KMS-11 (cell line): Measurements from ENCODE around the gene FGF21.

Experiments used
- H2AFZ ChIP-seq: fragments of 200-600 bp; sonication (generic); 2 replicates; pipeline ENCODE4 v1.6.1; 2016; ENCODE audit warnings: antibody characterized with exemption, mixed run types, low read depth
- H3K27ac ChIP-seq: fragments of 200-600 bp; sonication (generic); 2 replicates; pipeline ENCODE4 v1.6.1; 2016; ENCODE audit warnings: mild to moderate bottlenecking, mixed run types
- H3K27me3 ChIP-seq: fragments of 200-600 bp; sonication (generic); 2 replicates; pipeline ENCODE4 v1.6.1; 2017; ENCODE audit warnings: mild to moderate bottlenecking, low read depth, mixed run types, moderate library complexity; ENCODE audit not compliant: insufficient read depth
- H3K36me3 ChIP-seq: fragments of 200-600 bp; sonication (generic); 2 replicates; pipeline ENCODE4 v1.6.1; 2017; ENCODE audit warnings: mild to moderate bottlenecking, mixed run types; ENCODE audit not compliant: insufficient read depth
- H3K4me1 ChIP-seq: fragments of 200-600 bp; sonication (generic); 2 replicates; pipeline ENCODE4 v1.6.1; 2016; ENCODE audit warnings: mild to moderate bottlenecking, low read depth, mixed run types; ENCODE audit not compliant: poor library complexity, severe bottlenecking
- H3K4me2 ChIP-seq: fragments of 200-600 bp; sonication (generic); 2 replicates; pipeline ENCODE4 v1.7.0; 2016; ENCODE audit warnings: mild to moderate bottlenecking, mixed run types
- H3K4me3 ChIP-seq: fragments of 200-600 bp; sonication (generic); IDR thresholded peaks from 2 replicates; pipeline ENCODE4 v1.6.1; 2017; ENCODE audit warnings: low read depth, low read length, mixed read lengths; ENCODE audit not compliant: insufficient read depth
- H3K79me2 ChIP-seq: fragments of 200-600 bp; sonication (generic); 2 replicates; pipeline ENCODE4 v1.6.1; 2016; ENCODE audit warnings: low read depth, mixed run types; ENCODE audit not compliant: insufficient read depth
- H3K9ac ChIP-seq: fragments of 200-600 bp; sonication (generic); 2 replicates; pipeline ENCODE4 v1.6.1; 2016; ENCODE audit warnings: mild to moderate bottlenecking, mixed run types
- H4K20me1 ChIP-seq: fragments of 200-600 bp; sonication (generic); 2 replicates; pipeline ENCODE4 v1.6.1; 2016; ENCODE audit warnings: mild to moderate bottlenecking, mixed run types; ENCODE audit not compliant: insufficient read depth
- TF ChIP-seq, protein P1 (sequence below): fragments of 200-600 bp; sonication (generic); conservative IDR thresholded peaks from 2 replicates; pipeline ENCODE4 v1.6.1; 2017; ENCODE audit warnings: low read depth, mild to moderate bottlenecking, antibody characterized with exemption, low read length, moderate library complexity, mixed read lengths

Gene FGF21

DNA sequence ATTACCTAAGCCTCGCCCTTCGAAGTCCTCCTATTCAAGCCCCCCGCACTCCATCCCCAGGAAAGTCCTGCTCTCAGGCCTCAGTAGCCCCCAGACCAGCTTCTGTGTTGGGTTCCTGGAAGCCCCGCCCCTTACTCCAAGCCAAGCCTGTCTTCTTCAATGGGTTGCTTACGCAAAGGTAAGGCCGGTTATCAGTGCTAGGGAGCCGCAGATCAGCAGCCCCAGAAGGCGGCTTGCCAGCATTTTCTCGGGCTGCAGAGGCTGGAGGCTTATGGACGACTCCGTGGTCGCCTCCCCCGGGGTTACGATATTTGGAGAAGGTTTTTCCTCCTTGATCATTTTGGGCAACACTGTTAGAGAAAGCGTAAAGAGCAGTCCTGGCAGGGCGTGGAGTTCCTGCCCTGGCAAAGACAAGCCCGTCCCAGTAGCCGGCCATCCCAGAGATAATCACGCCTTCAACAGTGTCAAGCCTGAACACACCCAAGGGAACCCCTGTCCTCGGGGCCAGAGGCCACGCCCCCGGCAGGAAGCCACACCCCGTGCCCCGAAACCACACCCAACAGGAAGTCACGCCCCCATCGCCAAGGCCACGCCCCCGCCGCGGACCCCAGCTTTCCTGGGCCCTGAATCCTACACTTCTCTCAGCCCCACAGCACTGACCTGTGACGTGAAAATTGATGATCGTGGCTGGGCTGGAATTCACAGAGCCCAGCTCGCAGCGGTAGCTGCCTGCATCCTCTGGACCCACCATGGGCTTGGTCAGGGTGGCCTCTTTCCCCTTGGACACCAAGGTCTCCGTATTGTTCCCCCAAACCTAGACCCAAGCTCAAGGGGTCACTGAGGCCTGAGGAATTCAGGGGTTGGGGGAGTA, 14.0 kb upstream of the FGF21 start:
- Histone ChIP-seq H3K9ac (no peak overlapping the region), H3K27ac (no peak overlapping the region), H3K4me3 (no peak overlapping the region), H3K36me3 (no peaks in the 10 kb centered on the region), H3K79me2 (no peaks in the 10 kb centered on the region), H4K20me1 (no peaks in the 10 kb centered on the region), H3K4me2 (no peak overlapping the region; the same call in 1 of the 2 replicates), H3K27me3 (peaks cover 48% of the 10 kb centered on the region), H2AFZ (no peak overlapping the region), H3K4me1 (peaks cover 9% of the 10 kb centered on the region)
- TF ChIP-seq, protein P1, sequence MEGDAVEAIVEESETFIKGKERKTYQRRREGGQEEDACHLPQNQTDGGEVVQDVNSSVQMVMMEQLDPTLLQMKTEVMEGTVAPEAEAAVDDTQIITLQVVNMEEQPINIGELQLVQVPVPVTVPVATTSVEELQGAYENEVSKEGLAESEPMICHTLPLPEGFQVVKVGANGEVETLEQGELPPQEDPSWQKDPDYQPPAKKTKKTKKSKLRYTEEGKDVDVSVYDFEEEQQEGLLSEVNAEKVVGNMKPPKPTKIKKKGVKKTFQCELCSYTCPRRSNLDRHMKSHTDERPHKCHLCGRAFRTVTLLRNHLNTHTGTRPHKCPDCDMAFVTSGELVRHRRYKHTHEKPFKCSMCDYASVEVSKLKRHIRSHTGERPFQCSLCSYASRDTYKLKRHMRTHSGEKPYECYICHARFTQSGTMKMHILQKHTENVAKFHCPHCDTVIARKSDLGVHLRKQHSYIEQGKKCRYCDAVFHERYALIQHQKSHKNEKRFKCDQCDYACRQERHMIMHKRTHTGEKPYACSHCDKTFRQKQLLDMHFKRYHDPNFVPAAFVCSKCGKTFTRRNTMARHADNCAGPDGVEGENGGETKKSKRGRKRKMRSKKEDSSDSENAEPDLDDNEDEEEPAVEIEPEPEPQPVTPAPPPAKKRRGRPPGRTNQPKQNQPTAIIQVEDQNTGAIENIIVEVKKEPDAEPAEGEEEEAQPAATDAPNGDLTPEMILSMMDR: no peak

DNA sequence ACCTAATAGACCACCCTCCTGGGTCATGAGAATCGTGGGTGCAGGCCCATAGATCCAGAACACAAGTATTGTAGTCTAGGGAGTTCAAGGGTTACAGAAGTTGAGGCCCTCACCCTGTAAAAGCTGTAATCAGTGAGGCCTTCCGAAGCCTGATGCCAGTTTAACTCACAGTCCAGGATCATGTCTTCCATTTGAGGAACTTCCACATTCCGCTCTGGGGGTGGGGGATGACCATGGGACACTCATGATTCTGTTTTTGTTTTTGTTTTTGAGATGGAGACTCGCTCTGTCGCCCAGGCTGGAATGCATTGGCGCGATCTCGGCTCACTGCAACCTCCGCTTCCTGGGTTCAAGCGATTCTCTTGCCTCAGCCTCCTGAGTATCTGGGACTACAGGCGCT, 13.2 kb upstream of the FGF21 start:
- peaks cover 9% of the 10 kb centered on the region for H3K4me1 ChIP-seq
- H3K27me3 ChIP-seq: peaks cover 53% of the 10 kb centered on the region
- TF ChIP-seq, protein P1: no peak
- H2AFZ ChIP-seq: no peak overlapping the region
- H3K4me2 ChIP-seq: no peak overlapping the region
- H3K79me2 ChIP-seq: no peaks in the 10 kb centered on the region
- no peak overlapping the region for H3K4me3 ChIP-seq
- H3K9ac ChIP-seq: no peak overlapping the region
- no peak overlapping the region for H3K27ac ChIP-seq
- H4K20me1 ChIP-seq: no peaks in the 10 kb centered on the region
- no peaks in the 10 kb centered on the region for H3K36me3 ChIP-seq

DNA sequence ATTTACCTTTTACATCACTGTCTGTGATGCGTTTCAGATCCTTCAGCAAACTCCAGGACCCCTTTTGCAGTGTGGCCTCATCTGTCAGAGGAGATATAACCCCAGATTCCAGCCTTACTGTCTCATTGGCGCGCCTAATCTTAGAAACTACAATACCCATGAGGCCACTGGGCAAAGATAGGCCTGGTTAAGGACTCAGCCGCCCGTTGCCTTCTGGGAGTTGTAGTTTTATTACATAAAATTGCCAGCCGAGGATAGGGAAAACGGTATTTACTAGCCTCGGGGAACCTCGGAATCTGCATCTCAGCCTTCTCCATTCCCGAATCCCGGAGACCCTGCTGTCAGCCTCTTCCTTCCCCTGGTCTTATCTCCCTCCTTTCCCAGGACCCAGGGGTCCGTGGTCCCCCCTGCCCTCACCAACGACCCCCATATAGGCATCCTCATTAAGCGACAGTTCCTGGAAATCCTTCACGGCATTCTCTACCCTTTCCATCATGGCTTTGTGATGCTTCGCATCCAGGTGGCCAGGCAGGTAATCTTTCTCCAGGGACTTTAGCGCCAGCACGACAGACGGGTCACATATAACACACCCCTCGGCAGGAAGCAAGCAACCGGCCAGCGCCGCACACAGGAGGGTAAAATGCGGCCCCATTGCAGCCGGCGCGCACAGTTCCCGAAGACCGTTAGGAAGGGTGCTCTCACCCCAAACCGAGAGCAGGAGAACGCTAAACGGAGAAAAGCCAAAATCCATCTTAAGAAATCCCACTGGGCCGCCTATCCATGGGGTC, 9.9 kb upstream of the FGF21 start:
- Histone ChIP-seq H2AFZ (no peak overlapping the region), H3K27ac (no peak overlapping the region), H3K4me2 (no peak overlapping the region), H3K79me2 (no peaks in the 10 kb centered on the region), H3K36me3 (no peaks in the 10 kb centered on the region), H3K27me3 (peaks cover 65% of the 10 kb centered on the region), H3K4me1 (no peaks in the 10 kb centered on the region), H3K4me3 (no peak overlapping the region), H3K9ac (no peak overlapping the region), H4K20me1 (no peaks in the 10 kb centered on the region)
- TF ChIP-seq, protein P1: no peak

- no peak overlapping the region for H3K27ac ChIP-seq
- no peak overlapping the region for H3K4me3 ChIP-seq
These were observed 9.2 kb upstream of the FGF21 start for GRCh38 chr19:48746110-48746509.

More at GRCh38 chr19:48746110-48746509, 9.2 kb upstream of the FGF21 start:
- peak overlapping the region; percentile 70; the same call in 1 of the 2 replicates for H2AFZ ChIP-seq
- H3K36me3 ChIP-seq: no peaks in the 10 kb centered on the region
- H3K79me2 ChIP-seq: no peaks in the 10 kb centered on the region
- H3K4me2 ChIP-seq: no peak overlapping the region
- H3K4me1 ChIP-seq: no peaks in the 10 kb centered on the region
- TF ChIP-seq, protein P1: no peak
- H4K20me1 ChIP-seq: no peaks in the 10 kb centered on the region
- H3K27me3 ChIP-seq: peaks cover 64% of the 10 kb centered on the region
- no peak overlapping the region for H3K9ac ChIP-seq
